ENCODE measurements around the gene CA7. TPM values are rescaled to one million over a fixed set of nuclear protein-coding genes. Genes with fewer than 3 reads are reported as not detected.

CA7 gene
- total RNA-seq, 4 donors from 2014 or later: not detected

GRCh38 chr16:66847533-66848067 lies 3.4 kb downstream of the CA7 start:
- Histone ChIP-seq H3K9me3 (no peaks in the 10 kb centered on the region), H3K36me3 (no peaks in the 10 kb centered on the region), H3K4me3 (no peak overlapping the region), H3K4me1 (peaks cover 0 to 18% (median 12%) of the 10 kb centered on the region in 3 donors), H3K27me3 (peaks cover 56% of the 10 kb centered on the region), H3K27ac (no peak overlapping the region)
- TF ChIP-seq EP300 (IDR thresholded peaks at IDR 0.05): no peak
- TF ChIP-seq CTCF (IDR thresholded peaks at IDR 0.05): no peak
- 78 to 94% methylated on average over 2 to 6 of the region's 6 CpGs for WGBS, 2 donors (ENCODE audit: low coverage in 1 of 2)
- no peak for ATAC-seq

GRCh38 chr16:66848172-66848571 lies 4.0 kb downstream of the CA7 start:
- Histone ChIP-seq H3K27me3 (peaks cover 56% of the 10 kb centered on the region), H3K36me3 (no peaks in the 10 kb centered on the region), H3K4me1 (peaks cover 0 to 18% (median 12%) of the 10 kb centered on the region in 3 donors), H3K9me3 (no peaks in the 10 kb centered on the region), H3K27ac (no peak overlapping the region), H3K4me3 (no peak overlapping the region)
- 86 to 89% methylated on average over 1 of the region's 2 CpGs for WGBS, 2 donors (ENCODE audit: low coverage in 1 of 2)
- ATAC-seq: no peak
- no peak for TF ChIP-seq POLR2AphosphoS5 (IDR thresholded peaks at IDR 0.05)
- no peak for TF ChIP-seq EP300 (IDR thresholded peaks at IDR 0.05)
- TF ChIP-seq POLR2A (IDR thresholded peaks at IDR 0.05): no peak

GRCh38 chr16:66849021-66849420 lies 4.8 kb downstream of the CA7 start:
- ATAC-seq: no peak
- no CpG with 5 or more reads among the region's 2 CpGs for WGBS, 2 donors (ENCODE audit: low coverage in 1 of 2)
- no peak for TF ChIP-seq CTCF (IDR thresholded peaks at IDR 0.05)
- TF ChIP-seq POLR2AphosphoS5 (IDR thresholded peaks at IDR 0.05): no peak
- TF ChIP-seq POLR2A (IDR thresholded peaks at IDR 0.05): no peak
- no peak for TF ChIP-seq EP300 (IDR thresholded peaks at IDR 0.05)
- H3K27ac ChIP-seq: no peak overlapping the region
- H3K4me1 ChIP-seq: peaks cover 0 to 14% (median 11%) of the 10 kb centered on the region in 3 donors
- H3K27me3 ChIP-seq: peaks cover 49% of the 10 kb centered on the region
- no peak overlapping the region for H3K4me3 ChIP-seq
- no peaks in the 10 kb centered on the region for H3K9me3 ChIP-seq
- no peaks in the 10 kb centered on the region for H3K36me3 ChIP-seq

GRCh38 chr16:66849549-66849948 lies 5.3 kb downstream of the CA7 start:
- Histone ChIP-seq H3K4me1 (peaks cover 0 to 9% (median 6%) of the 10 kb centered on the region in 3 donors), H3K4me3 (no peak overlapping the region), H3K9me3 (no peaks in the 10 kb centered on the region), H3K27me3 (peaks cover 43% of the 10 kb centered on the region), H3K36me3 (no peaks in the 10 kb centered on the region), H3K27ac (no peak overlapping the region)
- no peak for ATAC-seq
- WGBS, 2 donors (ENCODE audit: low coverage in 1 of 2): 88% methylated on average over 3 of the region's 4 CpGs; no CpG with 5 or more reads in 1 of the 2 donors
- TF ChIP-seq EP300 (IDR thresholded peaks at IDR 0.05): no peak
- no peak for TF ChIP-seq POLR2AphosphoS5 (IDR thresholded peaks at IDR 0.05)
- no peak for TF ChIP-seq CTCF (IDR thresholded peaks at IDR 0.05)
- no peak for TF ChIP-seq POLR2A (IDR thresholded peaks at IDR 0.05)

GRCh38 chr16:66850115-66850815 lies 6.1 kb downstream of the CA7 start:
- 100% methylated on average over 3 of the region's 14 CpGs; no CpG with 5 or more reads in 1 of the 2 donors for WGBS, 2 donors (ENCODE audit: low coverage in 1 of 2)
- ATAC-seq: no peak

More at GRCh38 chr16:66850115-66850815, 6.1 kb downstream of the CA7 start:
- H3K9me3 ChIP-seq: no peaks in the 10 kb centered on the region
- no peaks in the 10 kb centered on the region for H3K36me3 ChIP-seq
- no peak overlapping the region for H3K4me3 ChIP-seq
- peaks cover 36% of the 10 kb centered on the region for H3K27me3 ChIP-seq
- TF ChIP-seq CTCF (IDR thresholded peaks at IDR 0.05) (no peak), POLR2A (IDR thresholded peaks at IDR 0.05) (no peak), POLR2AphosphoS5 (IDR thresholded peaks at IDR 0.05) (no peak), EP300 (IDR thresholded peaks at IDR 0.05) (no peak)
- H3K4me1 ChIP-seq: peaks cover 0 to 1% (median 0%) of the 10 kb centered on the region in 3 donors
- H3K27ac ChIP-seq: no peak overlapping the region
